Pancreas (tissue), 10 donors: ENCODE measurements around the gene SPATA3. TPM values are rescaled to one million over a fixed set of nuclear protein-coding genes. Genes with fewer than 3 reads are reported as not detected.
A peak's percentile ranks its signal among the peaks of the same experiment; 100 is the strongest.

Experiments
- ATAC-seq, 4 donors: fragments of 200-7000 bp; cut with Tn5 transposase; one replicate each; pipeline versions ENCODE4 v1.8.0 to v1.9.1; 2020; ENCODE audit warnings: mild to moderate bottlenecking in 4 of 4, moderate library complexity in 4 of 4
- DNase-seq, 6 donors: peaks; one replicate each; pipeline ENCODE4 v3.0.0-alpha.2; 2020
- FAIRE-seq: peaks from 2 replicates; lab custom pipeline; 2012; peaks lifted over from hg19 to GRCh38; lab: Jason Lieb, UNC
- H3K27ac ChIP-seq, 4 donors: fragments of 200-600 bp; sonication (generic); 1 replicate in 3 of 4; 2 replicates in 1 of 4; pipeline versions ENCODE4 v1.5.0 to v1.8.0; 2020
- H3K27me3 ChIP-seq, 4 donors: fragments of 200-600 bp; one replicate each; pipeline ENCODE4 v1.8.0; 2021
- H3K36me3 ChIP-seq, 3 donors: fragments of 200-600 bp; sonication (generic) in 1 of 3; one replicate each; pipeline versions ENCODE4 v1.5.0 to v1.8.0; 2020 to 2021
- H3K4me1 ChIP-seq, 3 donors: fragments of 200-600 bp; one replicate each; pipeline ENCODE4 v1.8.0; 2021
- H3K4me3 ChIP-seq, 4 donors: fragments of 200-600 bp; sonication (generic) in 2 of 4; one replicate each; pipeline versions ENCODE4 v1.5.0 to v1.8.0; 2020 to 2021
- H3K9me3 ChIP-seq, 4 donors: fragments of 200-600 bp; one replicate each; pipeline ENCODE4 v1.8.0; 2021
- WGBS, 2 donors: extraction: QIAGEN DNeasy Blood & Tissue Kit; methylation state at CpG; one replicate each; pipeline ENCODE4 v1.1.7; 2013; 5-methylcytosine and 5-hydroxymethylcytosine counted together
- intact Hi-C, 3 donors: fragments of 100-400 bp; cut with DNase I; formaldehyde crosslinking; loops; one replicate each; pipeline versions ENCODE4 v1.11.1 to v1.14.2; 2022
- polyA plus RNA-seq, 2 donors: library from polyadenylated mRNA; stranded (reverse); fragments of 200-250 nt; gene quantifications; one replicate each; pipeline ENCODE4 v1.2.3, GENCODE V29; 2013
- total RNA-seq, 6 donors: library from RNA; stranded (reverse); fragmentation: NEBNext Ultra II Directional in 4 of 6; extraction: Animal tissue kit (Norgen Biotek cat#: 25700) in 4 of 6; gene quantifications; one replicate each; pipeline versions ENCODE4 v1.2.1 to v1.2.4, GENCODE V29; 2021 to 2023
- TF ChIP-seq, protein P1 (sequence below), 4 donors: fragments of 200-600 bp; sonication (generic) in 3 of 4; IDR thresholded peaks; one replicate each; pipeline versions ENCODE4 v1.5.0 to v1.8.0; 2021; ENCODE audit warnings: antibody characterized with exemption in 4 of 4
- donor health status: healthy with polysubstance abuse.
- donor health status: DM: no; HTN: no; CAD: no; lungs with moderate emphysema.
- donor health status: DM: no; HTN: no; CAD: no.
- donor health status: control.
- donor health status: control.
- donor health status: Bipolar disorder and iron deficiency.
- donor health status: DM: yes; HTN: yes; CAD: no.
- donor health status: DM: no; HTN: no; CAD: no.
- donor health status: DM: no; HTN: no; CAD: no.
- donor health status: DM: yes; HTN: yes; CAD: no.

Gene SPATA3
- total and polyA plus RNA-seq, 8 donors, result not detected

DNA sequence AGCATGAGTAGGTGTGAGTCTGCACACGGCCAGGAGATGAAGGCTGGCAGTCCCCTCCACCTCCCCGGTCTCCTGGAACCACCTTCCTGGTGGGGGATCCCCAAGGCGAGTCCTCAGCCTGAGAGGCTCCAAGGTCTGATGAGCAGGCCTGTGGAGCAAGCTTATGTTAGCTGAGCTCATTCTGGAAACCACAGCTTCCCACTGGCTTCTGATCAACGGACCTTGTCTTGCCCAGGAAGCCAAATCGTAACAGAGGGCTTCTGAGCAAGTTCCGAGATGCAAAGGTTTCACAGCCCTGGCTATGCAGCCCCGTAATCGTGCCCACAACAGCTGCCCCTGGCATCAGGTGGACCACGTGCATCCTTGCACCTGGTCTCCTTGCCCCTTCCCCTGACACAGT is 42.1 kb upstream of the SPATA3 start:
- FAIRE-seq (no peak), ATAC-seq (no peak), DNase-seq (no peak)

DNA sequence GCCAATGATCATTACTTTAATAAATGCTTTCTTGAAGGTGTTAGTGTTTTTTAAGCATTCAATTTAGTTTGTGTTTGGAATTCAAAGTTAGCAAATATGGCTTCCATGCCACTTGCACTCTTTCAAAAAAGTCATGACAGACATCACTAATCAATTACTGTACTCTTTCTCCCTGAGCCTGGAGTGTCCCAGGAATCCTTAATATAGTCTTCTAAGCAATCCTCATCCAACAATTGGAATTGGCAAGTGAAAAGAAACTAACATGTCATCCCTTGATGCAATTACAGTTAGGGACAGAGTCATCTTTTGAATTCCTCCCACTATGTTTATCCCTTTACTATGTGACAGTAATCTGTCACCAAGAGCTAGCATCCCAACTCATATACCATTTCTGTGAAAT is 41.2 kb upstream of the SPATA3 start:
- FAIRE-seq (no peak), ATAC-seq (no peak), DNase-seq (no peak)
- no peak overlapping the region for H3K4me3 ChIP-seq
- intact Hi-C loops, result no loop called here
- H3K36me3 ChIP-seq, result no peaks in the 10 kb centered on the region
- TF ChIP-seq, protein P1, sequence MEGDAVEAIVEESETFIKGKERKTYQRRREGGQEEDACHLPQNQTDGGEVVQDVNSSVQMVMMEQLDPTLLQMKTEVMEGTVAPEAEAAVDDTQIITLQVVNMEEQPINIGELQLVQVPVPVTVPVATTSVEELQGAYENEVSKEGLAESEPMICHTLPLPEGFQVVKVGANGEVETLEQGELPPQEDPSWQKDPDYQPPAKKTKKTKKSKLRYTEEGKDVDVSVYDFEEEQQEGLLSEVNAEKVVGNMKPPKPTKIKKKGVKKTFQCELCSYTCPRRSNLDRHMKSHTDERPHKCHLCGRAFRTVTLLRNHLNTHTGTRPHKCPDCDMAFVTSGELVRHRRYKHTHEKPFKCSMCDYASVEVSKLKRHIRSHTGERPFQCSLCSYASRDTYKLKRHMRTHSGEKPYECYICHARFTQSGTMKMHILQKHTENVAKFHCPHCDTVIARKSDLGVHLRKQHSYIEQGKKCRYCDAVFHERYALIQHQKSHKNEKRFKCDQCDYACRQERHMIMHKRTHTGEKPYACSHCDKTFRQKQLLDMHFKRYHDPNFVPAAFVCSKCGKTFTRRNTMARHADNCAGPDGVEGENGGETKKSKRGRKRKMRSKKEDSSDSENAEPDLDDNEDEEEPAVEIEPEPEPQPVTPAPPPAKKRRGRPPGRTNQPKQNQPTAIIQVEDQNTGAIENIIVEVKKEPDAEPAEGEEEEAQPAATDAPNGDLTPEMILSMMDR (IDR thresholded peaks at IDR 0.05), result no peak
- no peak overlapping the region for H3K27ac ChIP-seq
- peaks cover 0 to 2% (median 0%) of the 10 kb centered on the region in 4 donors for H3K27me3 ChIP-seq
- peaks cover 0 to 6% (median 0%) of the 10 kb centered on the region in 3 donors for H3K4me1 ChIP-seq
- H3K9me3 ChIP-seq, result no peaks in the 10 kb centered on the region

More for the DNA sequence above, 42.1 kb upstream of the SPATA3 start:
- intact Hi-C loops, result no loop called here
- H3K36me3 ChIP-seq, result no peaks in the 10 kb centered on the region
- TF ChIP-seq, protein P1 (IDR thresholded peaks at IDR 0.05), result no peak
- no peaks in the 10 kb centered on the region for H3K9me3 ChIP-seq
- no peak overlapping the region for H3K4me3 ChIP-seq
- H3K4me1 ChIP-seq, result peaks cover 0 to 6% (median 0%) of the 10 kb centered on the region in 3 donors
- WGBS, 2 donors, result 58 to 76% methylated on average over 9 of the region's 9 CpGs
- H3K27me3 ChIP-seq, result peaks cover 0 to 2% (median 0%) of the 10 kb centered on the region in 4 donors
- H3K27ac ChIP-seq, result no peak overlapping the region

DNA sequence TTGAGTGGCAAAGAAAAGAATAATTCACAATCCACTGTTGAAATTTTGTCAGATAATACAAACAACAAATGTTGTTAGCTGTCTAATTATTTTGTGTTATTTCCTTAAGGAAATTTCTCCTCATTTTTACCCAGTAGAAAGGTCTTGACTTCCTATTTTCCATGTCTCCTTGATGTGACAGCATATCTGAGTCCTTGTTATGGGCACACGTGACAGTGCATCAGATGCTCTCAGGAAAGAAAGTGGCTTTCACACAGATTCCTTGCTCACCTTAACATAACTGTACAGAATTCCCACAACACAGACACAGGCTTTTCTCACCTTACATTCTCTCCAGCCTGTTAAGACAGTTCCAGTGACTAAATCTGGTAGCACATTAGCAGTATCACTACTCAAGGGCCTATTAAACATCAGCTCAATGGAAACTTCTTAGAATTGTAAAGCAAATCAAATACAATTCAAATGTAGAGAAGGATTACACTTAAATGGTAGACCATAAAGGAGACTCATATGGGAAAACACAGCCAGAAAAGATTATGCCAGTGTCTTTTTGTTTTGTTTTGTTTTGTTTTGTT is 40.7 kb upstream of the SPATA3 start:
- FAIRE-seq, result no peak
- Histone ChIP-seq H3K4me1 (peaks cover 0 to 6% (median 0%) of the 10 kb centered on the region in 3 donors), H3K4me3 (no peak overlapping the region), H3K36me3 (no peaks in the 10 kb centered on the region), H3K9me3 (no peaks in the 10 kb centered on the region), H3K27me3 (peaks cover 0 to 2% (median 0%) of the 10 kb centered on the region in 4 donors), H3K27ac (no peak overlapping the region)
- intact Hi-C loops, result no loop called here
- no peak for DNase-seq
- ATAC-seq, result no peak
- 74 to 76% methylated on average over 1 of the region's 1 CpG for WGBS, 2 donors
- TF ChIP-seq, protein P1 (IDR thresholded peaks at IDR 0.05), result no peak

DNA sequence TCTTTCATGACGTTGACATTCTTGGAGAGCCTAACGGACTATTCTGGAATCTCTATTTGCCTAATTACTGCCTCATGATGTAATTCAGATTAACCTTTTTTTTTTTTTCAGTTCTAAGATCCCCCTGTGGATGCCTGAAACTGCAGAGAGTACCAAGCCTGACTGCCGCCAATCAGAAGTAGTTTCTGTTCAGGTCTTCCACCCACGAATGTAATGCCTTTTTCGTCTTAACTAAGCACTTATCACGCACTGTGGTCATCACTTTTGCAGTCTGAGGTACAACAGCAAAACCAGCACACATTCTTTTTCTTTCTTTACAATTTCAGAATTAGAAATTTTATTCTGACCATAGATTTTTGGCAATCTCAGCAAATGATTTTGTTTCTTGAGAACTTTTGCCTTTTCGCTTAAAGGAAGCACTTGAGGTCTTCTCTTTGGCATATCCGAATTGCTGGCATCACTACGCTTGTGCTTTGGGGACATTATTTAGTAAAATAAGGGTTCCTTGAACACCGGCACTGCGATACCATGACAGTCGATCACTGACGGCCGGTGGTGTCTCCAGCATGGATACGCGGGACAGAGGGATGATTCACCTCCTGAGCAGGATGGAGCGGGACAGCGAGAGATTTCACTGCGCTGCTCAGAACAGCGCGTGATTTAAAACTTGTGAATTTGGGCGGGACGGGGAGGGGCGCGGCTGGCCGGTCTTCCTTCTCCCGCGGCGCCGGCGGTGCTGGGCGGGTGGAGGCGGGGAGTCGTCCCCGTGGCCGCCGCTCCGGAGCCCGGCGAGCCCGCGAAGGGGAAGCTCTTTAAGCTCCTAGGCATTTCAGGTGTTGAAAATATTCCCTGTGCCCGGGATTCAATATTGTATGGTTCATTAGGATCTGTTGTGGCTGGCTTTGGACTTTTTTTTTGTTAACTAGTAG is 38.8 kb upstream of the SPATA3 start:
- peaks cover 0 to 6% (median 0%) of the 10 kb centered on the region in 3 donors for H3K4me1 ChIP-seq
- H3K27ac ChIP-seq, result no peak overlapping the region
- no peaks in the 10 kb centered on the region for H3K36me3 ChIP-seq
- DNase-seq, result peak in 1 of 6 donors; percentile 70
- intact Hi-C loops, result no loop called here
- peak overlapping the region in 2 of 4 donors; percentile 5 to 32 for H3K4me3 ChIP-seq
- no peaks in the 10 kb centered on the region for H3K9me3 ChIP-seq
- no peak for FAIRE-seq
- TF ChIP-seq, protein P1 (IDR thresholded peaks at IDR 0.05), result no peak
- peak; percentile 40 to 83 (median 66) for ATAC-seq
- WGBS, 2 donors, result 12 to 16% methylated on average over 36 to 43 of the region's 43 CpGs
- peaks cover 0 to 2% (median 0%) of the 10 kb centered on the region in 4 donors for H3K27me3 ChIP-seq
